HG03064 (cell line): ENCODE data around the gene GAD2.
"Not testable (repeated sequence)": the region's sequence is repeated elsewhere in the genome, so short reads cannot be mapped to it uniquely, and the experiment has no call there.

ENCODE experiments used
- ATAC-seq: cut with Tn5 transposase; IDR thresholded peaks from one replicate; pipeline ENCODE4 v1.9.1; 2021; ENCODE audit warnings: low read depth; ENCODE audit not compliant: unreplicated experiment

Gene GAD2

GRCh38 chr10:26311383-26311940 is 94.9 kb downstream of the GAD2 start:
- no peak for ATAC-seq

- no peak for ATAC-seq
Observed at GRCh38 chr10:26314265-26315013, 97.9 kb downstream of the GAD2 start.

GRCh38 chr10:26318672-26319071 is 102.1 kb downstream of the GAD2 start:
- ATAC-seq, result no peak

- ATAC-seq, result no peak
Observed at GRCh38 chr10:26323219-26323618, 106.6 kb downstream of the GAD2 start.

GRCh38 chr10:26326851-26327250 is 110.3 kb downstream of the GAD2 start:
- no peak for ATAC-seq

GRCh38 chr10:26327811-26328210 is 111.2 kb downstream of the GAD2 start:
- ATAC-seq, result no peak

GRCh38 chr10:26331371-26331770 is 114.8 kb downstream of the GAD2 start:
- ATAC-seq, result no peak

GRCh38 chr10:26334232-26334931 is 117.8 kb downstream of the GAD2 start:
- ATAC-seq, result no peak

- ATAC-seq, result peak; percentile 91
Observed at GRCh38 chr10:26334932-26335573, 118.5 kb downstream of the GAD2 start.

GRCh38 chr10:26335574-26336093 is 119.1 kb downstream of the GAD2 start:
- no peak for ATAC-seq

GRCh38 chr10:26336979-26337378 is 120.4 kb downstream of the GAD2 start:
- no peak for ATAC-seq

GRCh38 chr10:26341701-26342100 is 125.1 kb downstream of the GAD2 start:
- no peak for ATAC-seq

GRCh38 chr10:26348821-26349417 is 132.3 kb downstream of the GAD2 start:
- ATAC-seq, result not testable (repeated sequence)
